GM03348 (cell line): ENCODE data around the gene RHOC.
A peak's percentile ranks its signal among the peaks of the same experiment; 100 is the strongest.
"Not testable (repeated sequence)": the region's sequence is repeated elsewhere in the genome, so short reads cannot be mapped to it uniquely, and the experiment has no call there.

Source experiments
- DNase-seq: peaks from one replicate; pipeline ENCODE4 v3.0.0; 2012; ENCODE audit warnings: low spot score

RHOC gene

GRCh38 chr1:112706505-112707220, at the start of gene RHOC:
Gene RHOC, minus strand, starts transcription at chr1:112707127. Its CDS starts 3,328 bp downstream, at chr1:112703799.
- DNase-seq, result peak; percentile 97

- no peak for DNase-seq
These were observed 47.2 kb upstream of the RHOC start for GRCh38 chr1:112754116-112754628.

- no peak for DNase-seq
These were observed 41.5 kb upstream of the RHOC start for GRCh38 chr1:112748396-112748795.

GRCh38 chr1:112744009-112744578, 37.2 kb upstream of the RHOC start:
- peak; percentile 86 for DNase-seq

- peak; percentile 67 for DNase-seq
These were observed 36.5 kb upstream of the RHOC start for GRCh38 chr1:112743174-112744008.

GRCh38 chr1:112737573-112737972, 30.6 kb upstream of the RHOC start:
- DNase-seq, result no peak

- peak; percentile 72 for DNase-seq
These were observed 28.8 kb upstream of the RHOC start for GRCh38 chr1:112735752-112736151.

- no peak for DNase-seq
These were observed 24.5 kb upstream of the RHOC start for GRCh38 chr1:112731451-112731850.

GRCh38 chr1:112729909-112730308, 23.0 kb upstream of the RHOC start:
- no peak for DNase-seq

GRCh38 chr1:112729011-112729410, 22.1 kb upstream of the RHOC start:
- DNase-seq, result not testable (repeated sequence)

- not testable (repeated sequence) for DNase-seq
These were observed 21.5 kb upstream of the RHOC start for GRCh38 chr1:112728306-112728971.

- DNase-seq, result peak; percentile 31
These were observed 20.8 kb upstream of the RHOC start for GRCh38 chr1:112727716-112728115.

- not testable (repeated sequence) for DNase-seq
These were observed 17.3 kb upstream of the RHOC start for GRCh38 chr1:112724240-112724639.

GRCh38 chr1:112723511-112723839, 16.5 kb upstream of the RHOC start:
- no peak for DNase-seq

- peak; percentile 36 for DNase-seq
These were observed 15.9 kb upstream of the RHOC start for GRCh38 chr1:112722601-112723510.

- no peak for DNase-seq
These were observed 15.1 kb upstream of the RHOC start for GRCh38 chr1:112721966-112722524.

GRCh38 chr1:112721294-112721693, 14.4 kb upstream of the RHOC start:
- DNase-seq, result not testable (repeated sequence)

- DNase-seq, result no peak
These were observed 13.9 kb upstream of the RHOC start for GRCh38 chr1:112720800-112721199.

- DNase-seq, result no peak
These were observed 12.8 kb upstream of the RHOC start for GRCh38 chr1:112719706-112720105.

GRCh38 chr1:112718691-112719418, 11.9 kb upstream of the RHOC start:
- peak; percentile 93 for DNase-seq
